Tibial nerve (tissue), 4 donors: ENCODE measurements around the gene AEBP2.

ENCODE experiments used
- EP300 ChIP-seq, 2 donors: sonication (generic); formaldehyde crosslinking; IDR thresholded peaks; one replicate each; pipeline ENCODE4 v1.6.1; 2017; ENCODE audit warnings: antibody characterized with exemption in 2 of 2, mild to moderate bottlenecking in 1 of 2
- POLR2A ChIP-seq, 2 donors: fragments of 450-650 bp; IDR thresholded peaks; one replicate each; pipeline ENCODE4 v1.6.1; 2017; ENCODE audit warnings: antibody characterized with exemption in 2 of 2, mild to moderate bottlenecking in 2 of 2, moderate library complexity in 2 of 2
- TF ChIP-seq, protein P1 (sequence below), 5 experiments: fragments of 200-600 bp in 3 of 5; fragments of 450-650 bp in 2 of 5; sonication (generic) in 3 of 5; IDR thresholded peaks; one replicate each; pipeline ENCODE4 v1.5.1; 2016 to 2019; ENCODE audit warnings: antibody characterized with exemption in 5 of 5, mild to moderate bottlenecking in 3 of 5, moderate library complexity in 2 of 5

DNA sequence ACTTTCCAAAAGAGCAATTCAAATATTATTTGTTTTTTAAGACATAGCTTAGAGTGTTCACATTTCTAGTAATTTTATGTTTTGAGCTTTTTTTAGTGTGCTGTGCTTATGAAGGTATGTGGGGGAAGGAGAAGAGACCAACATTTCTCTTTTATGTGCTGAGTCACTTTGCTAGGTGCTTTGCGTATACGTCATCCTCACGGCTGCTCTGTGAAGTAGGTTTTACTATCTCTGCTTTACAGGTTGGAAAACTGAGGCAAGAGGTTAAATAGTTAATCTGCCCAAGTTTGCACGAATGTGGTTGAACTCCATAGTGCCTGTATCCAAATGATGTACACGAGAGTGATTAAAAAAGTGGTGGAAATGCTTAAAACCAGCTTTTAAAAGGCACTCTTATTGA is 75.9 kb downstream of the AEBP2 start:
- TF ChIP-seq EP300 (IDR thresholded peaks at IDR 0.05) (no peak), POLR2A (IDR thresholded peaks at IDR 0.05) (no peak)
- TF ChIP-seq, protein P1, sequence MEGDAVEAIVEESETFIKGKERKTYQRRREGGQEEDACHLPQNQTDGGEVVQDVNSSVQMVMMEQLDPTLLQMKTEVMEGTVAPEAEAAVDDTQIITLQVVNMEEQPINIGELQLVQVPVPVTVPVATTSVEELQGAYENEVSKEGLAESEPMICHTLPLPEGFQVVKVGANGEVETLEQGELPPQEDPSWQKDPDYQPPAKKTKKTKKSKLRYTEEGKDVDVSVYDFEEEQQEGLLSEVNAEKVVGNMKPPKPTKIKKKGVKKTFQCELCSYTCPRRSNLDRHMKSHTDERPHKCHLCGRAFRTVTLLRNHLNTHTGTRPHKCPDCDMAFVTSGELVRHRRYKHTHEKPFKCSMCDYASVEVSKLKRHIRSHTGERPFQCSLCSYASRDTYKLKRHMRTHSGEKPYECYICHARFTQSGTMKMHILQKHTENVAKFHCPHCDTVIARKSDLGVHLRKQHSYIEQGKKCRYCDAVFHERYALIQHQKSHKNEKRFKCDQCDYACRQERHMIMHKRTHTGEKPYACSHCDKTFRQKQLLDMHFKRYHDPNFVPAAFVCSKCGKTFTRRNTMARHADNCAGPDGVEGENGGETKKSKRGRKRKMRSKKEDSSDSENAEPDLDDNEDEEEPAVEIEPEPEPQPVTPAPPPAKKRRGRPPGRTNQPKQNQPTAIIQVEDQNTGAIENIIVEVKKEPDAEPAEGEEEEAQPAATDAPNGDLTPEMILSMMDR (IDR thresholded peaks at IDR 0.05), result no peak
